H9 (cell line): Measurements from ENCODE around the gene KLHDC7B. TPM values are rescaled to one million over a fixed set of nuclear protein-coding genes. Genes with fewer than 3 reads are reported as not detected.

Experiments
- DNase-seq: peaks from one replicate; pipeline ENCODE4 v3.0.0-alpha.2; 2017
- H2AFZ ChIP-seq: one replicate; pipeline ENCODE4 v1.6.1; 2013; ENCODE audit warnings: mild to moderate bottlenecking, low read length, control low read depth, moderate library complexity
- H2AK5ac ChIP-seq: 2 replicates; pipeline ENCODE4 v1.6.1; 2013; ENCODE audit warnings: low read length, control low read depth, mixed read lengths; ENCODE audit not compliant: insufficient read length
- H2BK120ac ChIP-seq: one replicate; pipeline ENCODE4 v1.6.1; 2013; ENCODE audit warnings: low read depth, mild to moderate bottlenecking, low read length, control low read depth, inconsistent platforms; ENCODE audit not compliant: poor library complexity, severe bottlenecking
- H2BK12ac ChIP-seq: 2 replicates; pipeline ENCODE4 v1.6.1; 2013; ENCODE audit warnings: low read length, control low read depth, mixed read lengths, low read depth; ENCODE audit not compliant: insufficient read length
- H2BK15ac ChIP-seq: 2 replicates; pipeline ENCODE4 v1.6.1; 2013; ENCODE audit warnings: low read depth, low read length, control low read depth
- H2BK20ac ChIP-seq: one replicate; pipeline ENCODE4 v1.6.1; 2013; ENCODE audit warnings: low read depth, mild to moderate bottlenecking, low read length, control low read depth, inconsistent platforms; ENCODE audit not compliant: poor library complexity, severe bottlenecking
- H2BK5ac ChIP-seq: 2 replicates; pipeline ENCODE4 v1.6.1; 2013; ENCODE audit warnings: low read length, control low read depth, mixed read lengths; ENCODE audit not compliant: insufficient read length
- H3K14ac ChIP-seq: 2 replicates; pipeline ENCODE4 v1.6.1; 2013; ENCODE audit warnings: low read length, control low read depth; ENCODE audit not compliant: insufficient read depth
- H3K18ac ChIP-seq: 2 replicates; pipeline ENCODE4 v1.6.1; 2013; ENCODE audit warnings: low read depth, mild to moderate bottlenecking, mixed read lengths, low read length, control low read depth; ENCODE audit not compliant: insufficient read length
- H3K23ac ChIP-seq: 2 replicates; pipeline ENCODE4 v1.6.1; 2013; ENCODE audit warnings: low read length, control low read depth, mixed read lengths, low read depth; ENCODE audit not compliant: insufficient read length
- H3K23me2 ChIP-seq: 2 replicates; pipeline ENCODE4 v1.6.1; 2013; ENCODE audit warnings: low read depth, mild to moderate bottlenecking, mixed read lengths, low read length, control low read depth; ENCODE audit not compliant: insufficient read length, poor library complexity, severe bottlenecking
- H3K27ac ChIP-seq: 2 replicates; pipeline ENCODE4 v1.5.1; 2013; ENCODE audit warnings: low read length, control low read depth, mixed read lengths, low read depth; ENCODE audit not compliant: insufficient read length
- H3K27me3 ChIP-seq: 2 replicates; pipeline ENCODE4 v1.6.1; 2013; ENCODE audit warnings: low read length, control low read depth, inconsistent platforms; ENCODE audit not compliant: insufficient read depth
- H3K4ac ChIP-seq: 2 replicates; pipeline ENCODE4 v1.6.1; 2013; ENCODE audit warnings: low read depth, mild to moderate bottlenecking, control low read depth, inconsistent platforms, low read length, moderate library complexity
- H3K4me1 ChIP-seq: 2 replicates; pipeline ENCODE4 v1.6.1; 2013; ENCODE audit warnings: low read length, control low read depth, inconsistent platforms; ENCODE audit not compliant: insufficient read depth
- H3K4me2 ChIP-seq: 2 replicates; pipeline ENCODE4 v1.6.1; 2013; ENCODE audit warnings: low read length, control low read depth, mixed read lengths; ENCODE audit not compliant: insufficient read length, insufficient read depth
- H3K56ac ChIP-seq: 2 replicates; pipeline ENCODE4 v1.6.1; 2013; ENCODE audit warnings: low read depth, mild to moderate bottlenecking, mixed read lengths, low read length, control low read depth; ENCODE audit not compliant: insufficient read length
- H3K79me1 ChIP-seq: 2 replicates; pipeline ENCODE4 v1.6.1; 2013; ENCODE audit warnings: low read depth, mild to moderate bottlenecking, moderate library complexity, low read length, control low read depth, inconsistent platforms; ENCODE audit not compliant: insufficient read depth, poor library complexity, severe bottlenecking
- H3K79me2 ChIP-seq: 2 replicates; pipeline ENCODE4 v1.6.1; 2013; ENCODE audit warnings: low read length, control low read depth, inconsistent platforms; ENCODE audit not compliant: insufficient read depth
- H3K9ac ChIP-seq: 2 replicates; pipeline ENCODE4 v1.6.1; 2013; ENCODE audit warnings: low read length, control low read depth, mixed read lengths; ENCODE audit not compliant: insufficient read length; ENCODE audit errors: extremely low read depth
- H3K9me3 ChIP-seq: one replicate; pipeline ENCODE4 v1.6.1; 2013; ENCODE audit warnings: low read depth, low read length, inconsistent platforms; ENCODE audit not compliant: control insufficient read depth
- H3T11ph ChIP-seq: one replicate; pipeline ENCODE4 v1.6.1; 2013; ENCODE audit warnings: mild to moderate bottlenecking, low read length, control low read depth, inconsistent platforms
- H4K20me1 ChIP-seq: one replicate; pipeline ENCODE4 v1.6.1; 2013; ENCODE audit not compliant: control insufficient read depth, insufficient read length, insufficient read depth
- H4K5ac ChIP-seq: 2 replicates; pipeline ENCODE4 v1.6.1; 2013; ENCODE audit warnings: low read depth, mild to moderate bottlenecking, mixed read lengths, low read length, control low read depth; ENCODE audit not compliant: insufficient read length
- H4K8ac ChIP-seq: replicated peaks from 2 replicates; pipeline ENCODE4 v1.6.1; 2013; ENCODE audit warnings: low read length, control low read depth, mixed read lengths, low read depth; ENCODE audit not compliant: insufficient read length
- H4K91ac ChIP-seq: 2 replicates; pipeline ENCODE4 v1.6.1; 2013; ENCODE audit warnings: low read depth, mild to moderate bottlenecking, moderate library complexity, mixed read lengths, low read length, control low read depth; ENCODE audit not compliant: insufficient read length
- H3K27ac Mint-ChIP-seq, 3 experiments: 2 replicates in 2 of 3; 3 replicates in 1 of 3; pipeline ENCODE4 v1.8.0; 2020 to 2021; ENCODE audit warnings: mixed read lengths in 3 of 3, mild to moderate bottlenecking in 1 of 3, moderate library complexity in 1 of 3
- H3K27me3 Mint-ChIP-seq: 2 replicates; pipeline ENCODE4 v1.8.0; 2021; ENCODE audit warnings: low read depth, mild to moderate bottlenecking, moderate library complexity, mixed read lengths
- H3K36me3 Mint-ChIP-seq, 3 experiments: 2 replicates in 2 of 3; 3 replicates in 1 of 3; pipeline ENCODE4 v1.8.0; 2020 to 2021; ENCODE audit warnings: low read depth in 3 of 3, mixed read lengths in 3 of 3; ENCODE audit not compliant: insufficient read depth in 1 of 3
- H3K4me1 Mint-ChIP-seq, 2 experiments: 2 replicates each; pipeline ENCODE4 v1.8.0; 2020; ENCODE audit warnings: mixed read lengths in 2 of 2
- H3K4me3 Mint-ChIP-seq, 2 experiments: 2 replicates in 1 of 2; 3 replicates in 1 of 2; pipeline ENCODE4 v1.8.0; 2020 to 2021; ENCODE audit warnings: mild to moderate bottlenecking in 2 of 2, mixed read lengths in 2 of 2, moderate library complexity in 1 of 2
- H3K9me3 Mint-ChIP-seq, 2 experiments: 2 replicates in 1 of 2; 3 replicates in 1 of 2; pipeline ENCODE4 v1.8.0; 2020; ENCODE audit warnings: mild to moderate bottlenecking in 2 of 2, mixed read lengths in 2 of 2, moderate library complexity in 1 of 2
- CTCF ChIP-seq: fragments of 200-600 bp; sonication (generic); conservative IDR thresholded peaks from 3 replicates; pipeline ENCODE4 v1.8.0; 2021; ENCODE audit warnings: antibody characterized with exemption, mild to moderate bottlenecking
- WGBS: extraction: QIAGEN DNeasy Blood & Tissue Kit; methylation state at CpG from one replicate; pipeline ENCODE4 v1.1.7; 2013; ENCODE audit warnings: missing lambda C conversion rate, low lambda C conversion rate, mixed read lengths; ENCODE audit not compliant: insufficient read length; ENCODE audit errors: extremely low coverage; 5-methylcytosine and 5-hydroxymethylcytosine counted together
- total RNA-seq: library from RNA; stranded (reverse); gene quantifications from 2 replicates; pipeline ENCODE4 v1.2.1, GENCODE V29; 2021

Gene KLHDC7B
- total RNA-seq, 1 experiment from 2014 or later, result not detected

GRCh38 chr22:50571264-50572175, 25.8 kb downstream of the KLHDC7B start:
- H3K27ac Mint-ChIP-seq, result no peak overlapping the region
- Histone ChIP-seq H2BK15ac (no peak overlapping the region), H2BK12ac (no peak overlapping the region), H2BK120ac (no peak overlapping the region), H3K23ac (no peak overlapping the region), H3K79me2 (no peaks in the 10 kb centered on the region), H3K56ac (no peak overlapping the region), H2BK5ac (no peak overlapping the region), H3K23me2 (no peaks in the 10 kb centered on the region), H3K4me2 (no peak overlapping the region), H3K27ac (no peak overlapping the region), H3K79me1 (no peaks in the 10 kb centered on the region), H4K5ac (no peak overlapping the region), H3K4ac (no peak overlapping the region), H2AFZ (no peak overlapping the region), H2BK20ac (no peak overlapping the region), H3T11ph (no peak overlapping the region), H3K27me3 (no peaks in the 10 kb centered on the region), H3K4me1 (no peaks in the 10 kb centered on the region), H3K14ac (no peak overlapping the region), H3K18ac (no peak overlapping the region), H4K20me1 (no peaks in the 10 kb centered on the region), H3K9ac (no peak overlapping the region), H2AK5ac (no peak overlapping the region), H4K91ac (no peak overlapping the region), H3K9me3 (no peaks in the 10 kb centered on the region), H4K8ac (no peak overlapping the region)
- no peak for TF ChIP-seq CTCF
- H3K27me3 Mint-ChIP-seq, result no peaks in the 10 kb centered on the region; the same call in 1 of the 2 replicates
- no peak for DNase-seq
- no peaks in the 10 kb centered on the region for H3K9me3 Mint-ChIP-seq
- no peaks in the 10 kb centered on the region for H3K4me1 Mint-ChIP-seq
- peaks cover 13 to 78% (median 71%) of the 10 kb centered on the region in 3 experiments for H3K36me3 Mint-ChIP-seq
- no CpG with 5 or more reads among the region's 26 CpGs for WGBS
- no peak overlapping the region for H3K4me3 Mint-ChIP-seq
